HEK293 (cell line): ENCODE measurements around the gene CABP7.

Experiments
- CTCF ChIA-PET: fragments of 350-600 bp; formaldehyde crosslinking; extraction: SDS; loops from one replicate; lab custom pipeline; 2021; ENCODE audit warnings: antibody characterized with exemption; lab: Yijun Ruan, JAX
- POLR2A ChIA-PET: fragments of 300-600 bp; formaldehyde crosslinking; extraction: SDS; loops from one replicate; lab custom pipeline; 2020; ENCODE audit warnings: antibody characterized with exemption, inconsistent platforms; lab: Yijun Ruan, JAX
- H3K27ac ChIP-seq: fragments of 200-500 bp; sonication (Bioruptor generic); 2 replicates; pipeline ENCODE4 v1.5.1; 2014; ENCODE audit warnings: low read depth, low read length, control low read depth, inconsistent platforms; ENCODE audit errors: extremely low read depth
- H3K36me3 ChIP-seq, 2 experiments: fragments of 200-500 bp in 1 of 2; sonication (Bioruptor generic) in 1 of 2; 1 replicate in 1 of 2; 2 replicates in 1 of 2; pipeline ENCODE4 v1.5.1; 2014 to 2017; ENCODE audit warnings: inconsistent platforms in 2 of 2, low read length in 2 of 2; ENCODE audit not compliant: control insufficient read depth in 2 of 2, insufficient read depth in 1 of 2
- H3K4me1 ChIP-seq: fragments of 200-500 bp; sonication (Bioruptor generic); 2 replicates; pipeline ENCODE4 v1.5.1; 2014; ENCODE audit warnings: mild to moderate bottlenecking, low read length, inconsistent platforms; ENCODE audit not compliant: control insufficient read depth, insufficient read depth
- H3K4me3 ChIP-seq: 2 replicates; pipeline ENCODE4 v1.5.1; 2011; ENCODE audit warnings: low read depth, mild to moderate bottlenecking, control low read depth, low read length, moderate library complexity
- H3K9me3 ChIP-seq: fragments of 200-500 bp; sonication (Bioruptor generic); 2 replicates; pipeline ENCODE4 v1.5.1; 2014; ENCODE audit warnings: low read depth, low read length, inconsistent platforms; ENCODE audit not compliant: control insufficient read depth, insufficient read depth
- FEZF1 ChIP-seq: fragments of 450-650 bp; formaldehyde crosslinking; IDR thresholded peaks from 2 replicates; pipeline ENCODE4 v1.5.1; 2016; ENCODE audit warnings: missing biosample characterization, missing genetic modification characterization
- HIC1 ChIP-seq: fragments of 450-650 bp; formaldehyde crosslinking; IDR thresholded peaks from 2 replicates; pipeline ENCODE4 v1.5.1; 2016; ENCODE audit warnings: missing biosample characterization, missing genetic modification characterization
- HOXD13 ChIP-seq: sonication (generic); formaldehyde crosslinking; IDR thresholded peaks from 2 replicates; pipeline ENCODE4 v1.8.0; 2022; ENCODE audit warnings: missing genetic modification reagents, borderline replicate concordance
- KLF9 ChIP-seq: fragments of 450-650 bp; formaldehyde crosslinking; IDR thresholded peaks from 2 replicates; pipeline ENCODE4 v1.5.1; 2016; ENCODE audit warnings: missing biosample characterization, missing genetic modification characterization, low read depth
- SCRT2 ChIP-seq: fragments of 450-650 bp; formaldehyde crosslinking; IDR thresholded peaks from 2 replicates; pipeline ENCODE4 v1.5.1; 2016; ENCODE audit warnings: missing biosample characterization, missing genetic modification characterization
- SETDB1 ChIP-seq: IDR thresholded peaks from one replicate; pipeline ENCODE4 v1.6.1; 2017; ENCODE audit warnings: mild to moderate bottlenecking, low read length, moderate library complexity, mixed read lengths; ENCODE audit not compliant: insufficient read length
- SP7 ChIP-seq: fragments of 450-650 bp; formaldehyde crosslinking; IDR thresholded peaks from 2 replicates; pipeline ENCODE4 v1.5.1; 2016; ENCODE audit warnings: missing biosample characterization, missing genetic modification characterization
- ZBTB17 ChIP-seq: fragments of 450-650 bp; formaldehyde crosslinking; IDR thresholded peaks from 2 replicates; pipeline ENCODE4 v1.5.1; 2016; ENCODE audit warnings: missing biosample characterization, missing genetic modification characterization
- ZFP3 ChIP-seq: fragments of 450-650 bp; formaldehyde crosslinking; IDR thresholded peaks from 2 replicates; pipeline ENCODE4 v1.5.1; 2016; ENCODE audit warnings: low read depth, missing biosample characterization, missing genetic modification characterization
- ZNF10 ChIP-seq: fragments of 450-650 bp; formaldehyde crosslinking; IDR thresholded peaks from 2 replicates; pipeline ENCODE4 v1.5.1; 2017; ENCODE audit warnings: missing biosample characterization, missing genetic modification characterization
- ZNF112 ChIP-seq: fragments of 450-650 bp; formaldehyde crosslinking; IDR thresholded peaks from 2 replicates; pipeline ENCODE4 v1.5.0; 2017; ENCODE audit warnings: missing biosample characterization, missing genetic modification characterization
- ZNF140 ChIP-seq: fragments of 450-650 bp; formaldehyde crosslinking; IDR thresholded peaks from 2 replicates; pipeline ENCODE4 v1.5.1; 2016; ENCODE audit warnings: missing biosample characterization, missing genetic modification characterization
- ZNF157 ChIP-seq: fragments of 450-650 bp; formaldehyde crosslinking; IDR thresholded peaks from 2 replicates; pipeline ENCODE4 v1.5.1; 2016; ENCODE audit warnings: missing biosample characterization, missing genetic modification characterization
- ZNF18 ChIP-seq: fragments of 450-650 bp; formaldehyde crosslinking; IDR thresholded peaks from 2 replicates; pipeline ENCODE4 v1.5.1; 2016; ENCODE audit warnings: missing biosample characterization, missing genetic modification characterization
- ZNF184 ChIP-seq: fragments of 450-650 bp; IDR thresholded peaks from 2 replicates; pipeline ENCODE4 v1.5.1; 2018; ENCODE audit warnings: missing biosample characterization, mild to moderate bottlenecking, missing genetic modification characterization
- ZNF26 ChIP-seq: fragments of 450-650 bp; formaldehyde crosslinking; IDR thresholded peaks from 2 replicates; pipeline ENCODE4 v1.5.1; 2016; ENCODE audit warnings: missing biosample characterization, missing genetic modification characterization
- ZNF266 ChIP-seq: fragments of 450-650 bp; formaldehyde crosslinking; IDR thresholded peaks from 2 replicates; pipeline ENCODE4 v1.5.1; 2016; ENCODE audit warnings: missing biosample characterization, missing genetic modification characterization, low read depth
- ZNF280D ChIP-seq: fragments of 450-650 bp; formaldehyde crosslinking; IDR thresholded peaks from 2 replicates; pipeline ENCODE4 v1.5.1; 2016; ENCODE audit warnings: missing biosample characterization, missing genetic modification characterization
- ZNF311 ChIP-seq: fragments of 450-650 bp; formaldehyde crosslinking; IDR thresholded peaks from 2 replicates; pipeline ENCODE4 v1.5.1; 2017; ENCODE audit warnings: missing biosample characterization, missing genetic modification characterization, borderline replicate concordance
- ZNF404 ChIP-seq: fragments of 450-650 bp; formaldehyde crosslinking; IDR thresholded peaks from 2 replicates; pipeline ENCODE4 v1.5.1; 2017; ENCODE audit warnings: missing biosample characterization, missing genetic modification characterization
- ZNF548 ChIP-seq: fragments of 450-650 bp; formaldehyde crosslinking; IDR thresholded peaks from 2 replicates; pipeline ENCODE4 v1.5.1; 2016; ENCODE audit warnings: missing biosample characterization, missing genetic modification characterization
- ZNF677 ChIP-seq: fragments of 450-650 bp; IDR thresholded peaks from 2 replicates; pipeline ENCODE4 v1.5.0; 2018; ENCODE audit warnings: missing biosample characterization, mild to moderate bottlenecking, missing genetic modification characterization, moderate library complexity
- ZNF792 ChIP-seq: fragments of 450-650 bp; formaldehyde crosslinking; IDR thresholded peaks from 2 replicates; pipeline ENCODE4 v1.5.1; 2016; ENCODE audit warnings: missing biosample characterization, missing genetic modification characterization
- ZSCAN30 ChIP-seq: fragments of 450-650 bp; IDR thresholded peaks from 2 replicates; pipeline ENCODE4 v1.5.1; 2018; ENCODE audit warnings: missing biosample characterization, mild to moderate bottlenecking, missing genetic modification characterization, moderate library complexity
- ZXDB ChIP-seq: fragments of 450-650 bp; formaldehyde crosslinking; IDR thresholded peaks from 2 replicates; pipeline ENCODE4 v1.5.1; 2016; ENCODE audit warnings: missing biosample characterization, missing genetic modification characterization

CABP7 gene

GRCh38 chr22:29740216-29740615 lies 20.4 kb downstream of the CABP7 start:
- H3K4me3 ChIP-seq: no peak overlapping the region
- ChIA-PET POLR2A (no interaction called here), CTCF (interaction anchor here (0.6 kb wide), 2 partner anchors 68 to 606 kb away, joined by 3 to 4 read pairs; no protein-coding TSS in a partner anchor)

GRCh38 chr22:29741926-29742325 lies 22.1 kb downstream of the CABP7 start:
- H3K4me3 ChIP-seq: no peak overlapping the region
- no peaks in the 10 kb centered on the region for H3K9me3 ChIP-seq
- CTCF ChIA-PET: interaction anchor here (0.7 to 1.2 kb wide), 3 partner anchors 15 to 347 kb away, joined by 3 to 5 read pairs (median 4); no protein-coding TSS in a partner anchor
- TF ChIP-seq ZBTB17 (tag by site-specific recombination) (0 out of 2 replicates have a peak, but pooled peaks have one; percentile 18), HOXD13 (no peak), ZNF157 (no peak), SCRT2 (tag by site-specific recombination) (0 out of 2 replicates have a peak, but pooled peaks have one; percentile 16), ZNF311 (tag by site-specific recombination) (no peak), SETDB1 (no peak), ZNF112 (no peak), ZNF140 (tag by site-specific recombination) (no peak), ZNF404 (no peak), ZNF548 (tag by site-specific recombination) (no peak), ZNF184 (tag by site-specific recombination) (no peak)
- peaks cover 0 to 39% of the 10 kb centered on the region in 2 experiments; a peak in 2 of 3 replicates for H3K36me3 ChIP-seq
- no peak overlapping the region for H3K27ac ChIP-seq
- POLR2A ChIA-PET: no interaction called here
- no peaks in the 10 kb centered on the region for H3K4me1 ChIP-seq

More at GRCh38 chr22:29740216-29740615, 20.4 kb downstream of the CABP7 start:
- Histone ChIP-seq H3K27ac (no peak overlapping the region), H3K36me3 (peaks cover 0 to 29% of the 10 kb centered on the region in 2 experiments; a peak in 2 of 3 replicates), H3K4me1 (no peaks in the 10 kb centered on the region), H3K9me3 (no peaks in the 10 kb centered on the region)
- TF ChIP-seq ZNF10 (tag by site-specific recombination): no peak
- no peak for TF ChIP-seq ZNF792 (tag by site-specific recombination)

GRCh38 chr22:29742326-29742725 lies 22.5 kb downstream of the CABP7 start:
- no peaks in the 10 kb centered on the region for H3K9me3 ChIP-seq
- H3K4me1 ChIP-seq: no peaks in the 10 kb centered on the region
- peaks cover 0 to 43% of the 10 kb centered on the region in 2 experiments; a peak in 2 of 3 replicates for H3K36me3 ChIP-seq
- no peak overlapping the region for H3K27ac ChIP-seq
- ChIA-PET POLR2A (no interaction called here), CTCF (interaction anchor here (1.2 kb wide), 1 partner anchor 263 kb away, joined by 5 read pairs; no protein-coding TSS in a partner anchor)
- no peak overlapping the region for H3K4me3 ChIP-seq
- no peak for TF ChIP-seq ZNF112
- no peak for TF ChIP-seq ZNF26 (tag by site-specific recombination)
- no peak for TF ChIP-seq ZNF18 (tag by site-specific recombination)
- TF ChIP-seq ZNF677 (tag by site-specific recombination): no peak
- TF ChIP-seq ZNF10 (tag by site-specific recombination): no peak
- no peak for TF ChIP-seq KLF9 (tag by site-specific recombination)
- TF ChIP-seq ZNF280D: no peak
- no peak for TF ChIP-seq HIC1
- no peak for TF ChIP-seq ZFP3
- TF ChIP-seq FEZF1 (tag by site-specific recombination): no peak
- TF ChIP-seq ZSCAN30: no peak
- no peak for TF ChIP-seq ZNF266 (tag by site-specific recombination)
- TF ChIP-seq SP7 (tag by site-specific recombination): no peak
- no peak for TF ChIP-seq ZXDB (tag by site-specific recombination)
